ENCODE results near the gene GP1BA.

- TF ChIP-seq ZNF274 (IDR thresholded peaks at IDR 0.05; ENCODE audit: low read depth, low read length) (no peak), YY1 (IDR thresholded peaks at IDR 0.05; ENCODE audit: insufficient read depth, insufficient read length) (no peak), SUZ12 (IDR thresholded peaks at IDR 0.05; ENCODE audit: extremely low read depth, insufficient read depth, insufficient read length) (no peak)
Measured at GRCh38 chr17:4968486-4969046, 36.5 kb downstream of the GP1BA start.

All from NT2/D1 (cell line).